Esophagus squamous epithelium (tissue), 5 donors: ENCODE results near the gene GSE1. TPM values are rescaled to one million over a fixed set of nuclear protein-coding genes. Genes with fewer than 3 reads are reported as not detected.
A peak's percentile ranks its signal among the peaks of the same experiment; 100 is the strongest.

Experiments
- DNase-seq: peaks from one replicate; lab custom pipeline; 2025; lab: John Stamatoyannopoulos, UW
- H3K27ac ChIP-seq, 4 donors: fragments of 200-600 bp; sonication (generic); one replicate each; pipeline ENCODE4 v1.5.1; 2016 to 2019; ENCODE audit warnings: mild to moderate bottlenecking in 1 of 4
- H3K27me3 ChIP-seq, 4 donors: fragments of 200-600 bp; sonication (generic); 1 replicate in 3 of 4; 2 replicates in 1 of 4; pipeline versions ENCODE4 v1.5.1 to v1.6.0; 2017 to 2021; ENCODE audit warnings: antibody characterized with exemption in 1 of 4
- H3K36me3 ChIP-seq, 3 donors: fragments of 200-600 bp; sonication (generic); one replicate each; pipeline ENCODE4 v1.5.1; 2016 to 2019
- H3K4me1 ChIP-seq, 3 donors: fragments of 200-600 bp; sonication (generic); one replicate each; pipeline ENCODE4 v1.5.1; 2017 to 2019
- H3K4me3 ChIP-seq, 4 donors: fragments of 200-600 bp; sonication (generic); 1 replicate in 3 of 4; 2 replicates in 1 of 4; pipeline ENCODE4 v1.5.1; 2016 to 2019; ENCODE audit warnings: mild to moderate bottlenecking in 2 of 4, moderate library complexity in 1 of 4
- H3K9me3 ChIP-seq, 3 donors: fragments of 200-600 bp; sonication (generic); one replicate each; pipeline ENCODE4 v1.5.1; 2016 to 2019
- CTCF ChIP-seq, 6 experiments: fragments of 450-650 bp in 4 of 6; fragments of 200-600 bp in 2 of 6; sonication (generic) in 2 of 6; IDR thresholded peaks; one replicate each; pipeline ENCODE4 v1.5.1; 2016 to 2019; ENCODE audit warnings: antibody characterized with exemption in 6 of 6, mild to moderate bottlenecking in 4 of 6, moderate library complexity in 4 of 6
- POLR2A ChIP-seq, 4 donors: fragments of 450-650 bp; IDR thresholded peaks; one replicate each; pipeline ENCODE4 v1.6.1; 2017; ENCODE audit warnings: antibody characterized with exemption in 4 of 4, mild to moderate bottlenecking in 4 of 4, moderate library complexity in 3 of 4
- WGBS, 2 donors: methylation state at CpG; one replicate each; pipeline ENCODE4 v1.1.5; 2018; 5-methylcytosine and 5-hydroxymethylcytosine counted together
- intact Hi-C: fragments of 100-400 bp; cut with DNase I; formaldehyde crosslinking; loops from one replicate; pipeline ENCODE4 v1.15.0; 2022
- total RNA-seq, 4 donors: library from RNA; depleted of rRNA; stranded (reverse); fragments of >200 nt; gene quantifications; one replicate each; pipeline ENCODE4 v1.1.0, GENCODE V29; 2016
- donor health status: DM: yes; HTN: yes; CAD: no.

The GSE1 gene
- total RNA-seq, 4 donors from 2014 or later: 24.6 to 33.6 (median 28.9) TPM

GRCh38 chr16:85612191-85612800, 826 bp upstream of the GSE1 start:
- TF ChIP-seq CTCF (IDR thresholded peaks at IDR 0.05) (no peak), POLR2A (IDR thresholded peaks at IDR 0.05) (no peak)
- intact Hi-C loops: no loop called here
- no peaks in the 10 kb centered on the region for H3K9me3 ChIP-seq
- H3K36me3 ChIP-seq: no peaks in the 10 kb centered on the region
- H3K27me3 ChIP-seq: peaks cover 0 to 11% (median 0%) of the 10 kb centered on the region in 4 donors
- WGBS, 2 donors: 0 to 1% methylated on average over 4 to 25 of the region's 38 CpGs
- peak overlapping the region; percentile 50 to 80 (median 77) for H3K4me3 ChIP-seq
- H3K27ac ChIP-seq: peak overlapping the region; percentile 90 to 96 (median 95)
- peaks cover 48 to 82% (median 66%) of the 10 kb centered on the region in 3 donors for H3K4me1 ChIP-seq
- DNase-seq: no peak

- Histone ChIP-seq H3K4me1 (peaks cover 48 to 91% (median 76%) of the 10 kb centered on the region in 3 donors), H3K36me3 (no peaks in the 10 kb centered on the region), H3K4me3 (peak overlapping the region; percentile 50 to 80 (median 77)), H3K27me3 (peaks cover 0 to 11% (median 0%) of the 10 kb centered on the region in 4 donors), H3K27ac (peak overlapping the region; percentile 90 to 96 (median 95)), H3K9me3 (no peaks in the 10 kb centered on the region)
- intact Hi-C loops: no loop called here
- no peak for DNase-seq
- 0 to 6% methylated on average over 5 to 20 of the region's 67 CpGs for WGBS, 2 donors
- no peak for TF ChIP-seq POLR2A (IDR thresholded peaks at IDR 0.05)
- no peak for TF ChIP-seq CTCF (IDR thresholded peaks at IDR 0.05)
These were observed 649 bp downstream of the GSE1 start for GRCh38 chr16:85613604-85614337.

GRCh38 chr16:85614338-85615013, 1.4 kb downstream of the GSE1 start:
- intact Hi-C loops: no loop called here
- no peak for DNase-seq
- Histone ChIP-seq H3K4me1 (peaks cover 48 to 95% (median 76%) of the 10 kb centered on the region in 3 donors), H3K36me3 (no peaks in the 10 kb centered on the region), H3K27ac (peak overlapping the region; percentile 90 to 96 (median 95)), H3K27me3 (peaks cover 0 to 11% (median 0%) of the 10 kb centered on the region in 4 donors), H3K9me3 (no peaks in the 10 kb centered on the region), H3K4me3 (peak overlapping the region; percentile 50 to 80 (median 77))
- WGBS, 2 donors: 14 to 31% methylated on average over 5 to 13 of the region's 41 CpGs
- no peak for TF ChIP-seq CTCF (IDR thresholded peaks at IDR 0.05)
- TF ChIP-seq POLR2A (IDR thresholded peaks at IDR 0.05): no peak

GRCh38 chr16:85615014-85615851, 2.1 kb downstream of the GSE1 start:
- TF ChIP-seq POLR2A (IDR thresholded peaks at IDR 0.05): peak in 2 of 4 donors; percentile 72 to 73
- TF ChIP-seq CTCF (IDR thresholded peaks at IDR 0.05): peak in 3 of 6 experiments; percentile 9 to 17 (median 10)
- Histone ChIP-seq H3K36me3 (peaks cover 0 to under 1% (median 0%) of the 10 kb centered on the region in 3 donors), H3K27ac (peak overlapping the region; percentile 90 to 96 (median 95)), H3K9me3 (no peaks in the 10 kb centered on the region), H3K4me1 (peaks cover 45 to 90% (median 74%) of the 10 kb centered on the region in 3 donors), H3K4me3 (peak overlapping the region; percentile 50 to 80 (median 77)), H3K27me3 (peaks cover 0 to 11% (median 0%) of the 10 kb centered on the region in 4 donors)
- DNase-seq: no peak
- intact Hi-C loops: no loop called here
- 17 to 43% methylated on average over 4 to 6 of the region's 39 CpGs for WGBS, 2 donors
